Measurements from ENCODE around the gene CDHR2. TPM values are rescaled to one million over a fixed set of nuclear protein-coding genes. Genes with fewer than 3 reads are reported as not detected.

CDHR2 gene
- total and polyA plus RNA-seq, 2 of the 13 experiments (the other 11 are each of a cell fraction or from before 2014, with no cell fraction given) = 17.9 to 20.9 TPM

GRCh38 chr5:176549871-176550270 lies 729 bp downstream of the CDHR2 start (continued):
- TF ChIP-seq TFE3 (CRISPR knock-in tag; IDR thresholded peaks at IDR 0.05) = no peak
- peak; percentile 8; the same call in 1 of the 2 replicates for TF ChIP-seq TFDP1 (CRISPR knock-in tag; IDR thresholded peaks at IDR 0.05; ENCODE audit: borderline replicate concordance)
- 0 out of 2 replicates have a peak, but pooled peaks have one; percentile 14 for TF ChIP-seq KLF15 (CRISPR knock-in tag; IDR thresholded peaks at IDR 0.05; ENCODE audit: borderline replicate concordance)
- TF ChIP-seq AGO1 (IDR thresholded peaks at IDR 0.05; ENCODE audit: low read depth, low read length, poor library complexity, severe bottlenecking) = no peak
- no peak for TF ChIP-seq MED1 (CRISPR knock-in tag; IDR thresholded peaks at IDR 0.05)
- no peak for TF ChIP-seq HBP1 (CRISPR knock-in tag; IDR thresholded peaks at IDR 0.05; ENCODE audit: low read depth)
- TF ChIP-seq ZNF451 (CRISPR knock-in tag; IDR thresholded peaks at IDR 0.05) = no peak
- TF ChIP-seq HNRNPLL (IDR thresholded peaks at IDR 0.05; ENCODE audit: low read depth, low read length, poor library complexity, severe bottlenecking) = peak; percentile 17
- peak; percentile 40; the same call in 1 of the 2 replicates for TF ChIP-seq SALL1 (CRISPR knock-in tag; IDR thresholded peaks at IDR 0.05)
- TF ChIP-seq ZNF589 (CRISPR knock-in tag; conservative IDR thresholded peaks at IDR 0.05) = no peak
- TF ChIP-seq CHD2 (IDR thresholded peaks at IDR 0.05; ENCODE audit: low read depth, low read length) = no peak
- no peak for TF ChIP-seq ZNF770 (CRISPR knock-in tag; IDR thresholded peaks at IDR 0.05)
- TF ChIP-seq HHEX (CRISPR knock-in tag; IDR thresholded peaks at IDR 0.05) = no peak
- TF ChIP-seq ZNF224 (CRISPR knock-in tag; IDR thresholded peaks at IDR 0.05) = no peak
- peak; percentile 81 for TF ChIP-seq EED (CRISPR knock-in tag; IDR thresholded peaks at IDR 0.05)
- no peak for TF ChIP-seq NAIF1 (CRISPR knock-in tag; IDR thresholded peaks at IDR 0.05; ENCODE audit: borderline replicate concordance)
- TF ChIP-seq ZFX (CRISPR knock-in tag; IDR thresholded peaks at IDR 0.05; ENCODE audit: low read depth) = peak; percentile 39
- peak; percentile 35; the same call in 1 of the 2 replicates for TF ChIP-seq ZSCAN25 (CRISPR knock-in tag; IDR thresholded peaks at IDR 0.05)
- TF ChIP-seq FOXK1 (CRISPR knock-in tag; IDR thresholded peaks at IDR 0.05; ENCODE audit: borderline replicate concordance, low read depth) = no peak
- peak; percentile 50; the same call in 1 of the 2 replicates for TF ChIP-seq TFAP4 (IDR thresholded peaks at IDR 0.05; ENCODE audit: borderline replicate concordance, low read depth)
- no peak for TF ChIP-seq TRIM24 (CRISPR knock-in tag; IDR thresholded peaks at IDR 0.05)
- TF ChIP-seq FOXA1 (IDR thresholded peaks at IDR 0.05) = no peak
- no peak for TF ChIP-seq FOXA1 (CRISPR knock-in tag; IDR thresholded peaks at IDR 0.05)
- TF ChIP-seq ZNF878 (CRISPR knock-in tag; IDR thresholded peaks at IDR 0.05) = no peak
- no peak for TF ChIP-seq ZBTB3 (CRISPR knock-in tag; IDR thresholded peaks at IDR 0.05; ENCODE audit: borderline replicate concordance, low read depth)
- TF ChIP-seq ZFP1 (CRISPR knock-in tag; IDR thresholded peaks at IDR 0.05) = no peak

Data from HepG2 (cell line).